UCSD-AML1 (cell line): ENCODE measurements around the gene INPP4B.
"Not testable (repeated sequence)": the region's sequence is repeated elsewhere in the genome, so short reads cannot be mapped to it uniquely, and the experiment has no call there.

ENCODE experiments used
- DNase-seq: peaks from one replicate; lab custom pipeline; 2025; ENCODE audit not compliant: unreplicated experiment; lab: John Stamatoyannopoulos, UW

INPP4B gene

GRCh38 chr4:142690406-142691163 is 155.5 kb downstream of the INPP4B start:
- no peak for DNase-seq

DNA sequence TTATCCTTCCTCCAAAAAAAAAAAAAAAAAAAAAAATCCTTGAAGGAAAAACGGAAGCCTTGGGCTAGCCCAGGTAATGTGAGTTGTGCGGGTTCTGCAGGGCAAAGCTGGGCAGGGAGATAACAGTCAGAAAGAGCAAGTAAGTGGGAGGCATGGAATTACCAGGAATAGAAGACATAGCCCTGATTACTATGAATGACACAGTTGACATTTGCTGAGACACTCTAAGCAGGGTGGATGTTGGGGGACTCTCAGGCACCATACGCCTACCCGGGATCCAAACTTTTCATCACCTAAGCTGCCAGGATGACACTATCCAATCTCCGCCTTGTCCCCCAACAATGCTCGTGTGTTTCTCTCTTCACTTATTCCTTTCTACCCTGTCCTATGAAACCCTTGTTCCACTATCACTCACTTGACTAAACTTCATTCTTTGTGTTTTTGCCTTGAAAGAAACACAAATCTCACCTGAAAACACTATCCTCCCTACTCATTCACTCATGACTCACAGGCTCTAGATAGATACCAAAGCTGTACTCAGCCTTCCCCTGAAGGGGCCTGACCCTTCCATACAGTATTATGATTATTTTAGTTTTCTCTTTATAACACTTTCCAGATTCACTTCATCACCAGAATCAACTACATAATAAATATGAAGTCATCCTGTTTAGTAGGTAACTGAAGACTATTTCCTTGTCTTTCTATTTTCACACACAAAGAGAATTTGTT is 158.4 kb downstream of the INPP4B start:
- no peak for DNase-seq

- no peak for DNase-seq
Observed at GRCh38 chr4:142686081-142686480, 160.0 kb downstream of the INPP4B start.

DNA sequence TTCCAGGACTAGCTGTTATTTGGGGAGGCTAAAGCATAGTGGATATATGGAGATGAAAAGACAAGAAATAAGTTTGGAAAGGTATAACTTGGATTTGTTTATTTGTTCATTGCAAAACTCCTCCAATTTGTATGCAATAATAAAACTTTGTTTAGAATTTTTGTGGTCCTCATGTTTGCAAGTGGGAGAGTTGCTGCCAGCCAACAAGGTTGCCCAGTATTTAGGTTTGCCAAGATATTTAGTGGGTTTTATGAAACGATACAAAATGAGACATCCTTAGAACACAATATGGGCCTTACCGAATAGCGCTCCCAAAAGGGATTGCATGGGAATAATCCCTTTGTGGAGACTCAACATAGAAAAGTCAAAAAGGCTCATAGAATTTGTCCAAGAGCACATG is 162.1 kb downstream of the INPP4B start:
- DNase-seq: no peak

DNA sequence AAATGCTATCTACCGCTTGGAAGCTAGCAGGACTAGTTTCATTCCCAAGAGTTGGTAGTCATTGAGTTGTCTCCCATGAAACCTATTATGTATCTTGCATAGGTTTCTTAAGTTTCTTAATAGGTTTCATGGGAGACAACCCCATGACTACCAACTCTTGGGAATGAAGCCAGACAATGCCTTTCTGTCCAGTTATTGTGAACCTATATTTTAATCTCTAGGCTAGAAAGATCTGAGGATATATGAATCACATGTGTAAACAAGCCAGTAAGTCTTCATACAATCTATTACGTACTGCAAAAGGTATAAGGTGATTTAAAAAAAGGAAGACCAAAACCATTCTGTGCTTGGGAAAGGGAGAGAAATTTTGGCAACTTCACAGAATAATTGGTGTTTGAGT is 162.6 kb downstream of the INPP4B start:
- DNase-seq: no peak

DNA sequence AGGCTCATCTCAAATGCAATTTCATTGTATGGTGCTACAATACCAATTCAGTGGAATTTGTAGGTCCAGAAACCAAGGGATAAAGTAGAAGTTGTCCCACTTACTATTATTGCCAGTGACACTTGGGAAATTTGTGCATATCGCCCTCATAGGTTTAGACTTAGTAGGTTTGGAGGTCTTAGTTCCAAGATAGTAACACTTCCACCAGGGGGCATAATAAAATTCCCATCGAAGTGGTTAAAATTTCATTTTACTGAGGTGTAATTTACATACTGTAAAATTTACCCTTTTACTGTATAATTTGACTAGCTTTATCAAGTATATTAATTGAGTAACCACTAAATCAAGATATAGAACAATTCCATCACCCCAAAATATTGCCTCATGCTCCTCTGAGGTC is 174.6 kb downstream of the INPP4B start:
- DNase-seq: no peak

DNA sequence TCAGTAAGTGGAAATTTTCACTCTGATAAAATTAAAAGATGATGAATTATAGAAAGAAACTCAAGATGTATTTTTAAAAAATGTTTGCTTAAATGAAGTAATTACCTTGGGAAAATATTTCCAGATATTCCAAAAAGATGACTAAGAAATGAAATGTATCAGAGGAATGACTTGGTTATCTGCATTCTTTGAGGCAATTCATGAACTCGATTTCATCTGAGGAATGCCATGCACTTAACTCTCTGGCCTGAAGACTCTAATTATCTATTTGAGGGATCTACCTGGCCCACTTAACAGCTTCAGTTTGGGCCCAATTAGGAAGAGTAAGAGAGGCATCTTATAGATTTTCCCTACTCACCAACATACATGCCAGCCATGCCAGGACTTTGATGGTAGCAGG is 182.3 kb downstream of the INPP4B start:
- no peak for DNase-seq

- DNase-seq: no peak
Observed at GRCh38 chr4:142660728-142661127, 185.4 kb downstream of the INPP4B start.

- DNase-seq: peak; percentile 12
Observed at GRCh38 chr4:142656178-142656577, 189.9 kb downstream of the INPP4B start.

DNA sequence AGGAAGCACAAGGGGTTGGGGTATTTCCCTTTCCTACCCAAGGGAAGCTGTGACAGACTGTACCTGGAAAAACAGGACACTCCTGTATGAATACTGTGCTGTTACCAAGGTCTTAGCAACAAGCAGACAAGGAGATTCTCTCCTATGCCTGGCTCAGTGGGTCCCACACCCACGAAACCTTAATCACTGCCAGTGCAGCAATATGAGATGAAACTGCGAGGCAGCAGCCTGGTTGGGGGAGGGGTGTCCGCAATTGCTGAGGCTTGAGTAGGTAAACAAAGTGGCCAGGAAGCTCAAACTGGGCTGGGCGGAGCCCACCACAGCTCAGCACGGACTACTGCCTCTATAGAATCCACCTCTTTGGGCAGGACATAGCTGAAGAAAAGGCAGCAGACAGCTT is 197.7 kb downstream of the INPP4B start:
- no peak for DNase-seq

GRCh38 chr4:142645475-142646108 is 200.5 kb downstream of the INPP4B start:
- peak; percentile 48 for DNase-seq

DNA sequence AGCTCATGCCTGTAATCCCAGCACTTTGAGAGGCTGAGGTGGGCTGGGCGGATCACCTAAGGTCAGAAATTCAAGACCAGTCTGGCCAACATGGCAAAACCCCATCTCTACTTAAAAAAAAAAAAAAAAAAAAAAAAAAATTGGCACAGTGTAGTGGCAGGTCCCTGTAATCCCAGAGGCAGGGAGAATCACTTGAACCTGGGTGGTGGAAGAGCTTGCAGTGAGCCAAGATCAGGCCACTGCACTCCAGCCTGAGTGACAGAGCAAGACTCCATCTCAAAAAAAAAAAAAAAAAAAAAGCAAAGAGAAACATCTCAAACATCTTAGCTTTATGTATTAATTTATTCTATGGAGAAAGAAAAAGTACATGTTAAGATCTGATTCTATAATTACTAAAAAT is 201.5 kb downstream of the INPP4B start:
- DNase-seq: not testable (repeated sequence)

GRCh38 chr4:142637614-142638013 is 208.5 kb downstream of the INPP4B start:
- DNase-seq: no peak

- no peak for DNase-seq
Observed at GRCh38 chr4:142631836-142632235, 214.3 kb downstream of the INPP4B start.

- DNase-seq: no peak
Observed at GRCh38 chr4:142615324-142615665, 230.8 kb downstream of the INPP4B start.

DNA sequence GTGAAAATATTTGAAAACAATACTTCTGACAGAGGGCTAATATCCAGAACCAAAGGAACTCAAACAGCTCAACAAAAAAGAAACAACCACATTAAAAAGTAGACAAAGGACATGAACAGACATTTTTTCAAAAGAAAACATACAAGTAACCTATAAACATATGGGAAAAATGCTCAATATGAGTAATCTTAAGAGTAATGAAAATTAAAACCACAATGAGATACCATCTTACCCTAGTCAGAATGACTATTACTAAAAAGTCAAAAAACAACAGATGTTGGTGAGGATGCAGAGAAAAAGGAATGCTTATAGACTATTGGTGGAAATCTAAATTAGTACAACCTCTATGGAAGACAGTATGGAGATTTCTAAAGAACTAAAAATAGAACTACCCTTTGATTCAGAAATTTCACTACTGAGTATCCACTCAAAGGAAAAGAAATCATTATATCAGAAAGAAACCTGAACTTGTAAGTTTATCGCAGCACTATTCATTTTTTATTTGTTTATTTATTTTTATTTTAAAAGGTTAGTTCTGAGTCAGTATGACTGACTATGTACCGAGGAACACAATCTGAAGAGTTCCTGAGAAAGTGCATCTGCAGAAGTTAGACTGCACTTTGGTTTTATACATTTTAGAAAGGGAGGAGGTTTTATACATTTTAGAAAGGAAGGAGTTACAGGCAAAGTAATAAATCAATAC is 231.3 kb downstream of the INPP4B start:
- no peak for DNase-seq

DNA sequence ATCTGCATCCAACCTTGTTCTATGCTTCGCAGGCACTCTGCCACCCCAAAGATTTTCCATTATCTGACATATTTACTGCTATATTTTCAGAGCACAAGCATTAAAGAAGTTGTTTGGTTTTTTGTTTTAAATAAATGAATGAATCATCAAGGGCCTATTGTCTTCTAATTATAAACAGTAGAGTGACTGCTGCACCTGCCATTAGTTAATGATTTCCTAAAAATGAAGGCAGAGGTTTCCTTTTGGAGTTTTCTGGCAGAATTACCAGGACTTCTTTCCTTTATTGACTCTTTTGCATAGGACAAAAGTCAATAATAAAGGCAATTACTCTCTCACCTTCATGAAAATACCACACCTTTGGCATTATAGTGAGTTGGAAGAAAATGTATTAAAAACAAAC is 238.1 kb downstream of the INPP4B start:
- no peak for DNase-seq

DNA sequence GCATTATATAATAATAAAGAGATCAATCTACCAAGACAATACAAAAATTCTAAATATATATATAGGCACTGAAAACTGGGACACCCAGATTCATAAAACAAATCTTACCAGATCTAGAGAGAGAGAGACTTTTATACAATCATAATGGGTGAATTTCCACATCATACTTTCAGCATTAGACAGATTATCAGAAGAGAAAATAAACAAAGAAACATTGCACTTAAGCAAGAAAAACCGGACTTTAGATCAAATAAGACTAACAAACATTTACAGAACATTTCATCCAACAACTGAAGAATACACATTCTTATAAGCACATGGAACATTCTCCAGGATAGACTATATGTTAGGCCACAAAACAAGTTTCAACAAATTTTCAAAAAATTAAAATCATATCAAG is 245.1 kb downstream of the INPP4B start:
- no peak for DNase-seq

DNA sequence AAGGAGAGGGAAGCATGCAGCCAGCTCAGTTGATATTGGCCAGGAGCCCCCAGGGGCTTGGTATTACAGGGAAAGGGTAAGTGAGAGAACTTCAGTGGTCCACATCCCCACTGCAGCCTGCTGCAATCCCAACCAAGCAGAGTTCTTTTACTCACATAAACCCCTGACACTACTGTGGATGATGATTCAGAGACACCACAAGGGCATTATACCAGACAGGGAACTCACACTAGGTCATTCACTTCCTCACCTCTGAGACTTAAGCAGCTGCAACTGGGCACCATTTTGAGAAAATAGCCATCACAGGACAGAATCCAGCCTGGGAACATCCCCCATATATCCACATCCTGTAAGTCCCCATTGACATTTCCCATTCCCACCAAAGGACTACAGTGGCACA is 248.0 kb downstream of the INPP4B start:
- DNase-seq: no peak

DNA sequence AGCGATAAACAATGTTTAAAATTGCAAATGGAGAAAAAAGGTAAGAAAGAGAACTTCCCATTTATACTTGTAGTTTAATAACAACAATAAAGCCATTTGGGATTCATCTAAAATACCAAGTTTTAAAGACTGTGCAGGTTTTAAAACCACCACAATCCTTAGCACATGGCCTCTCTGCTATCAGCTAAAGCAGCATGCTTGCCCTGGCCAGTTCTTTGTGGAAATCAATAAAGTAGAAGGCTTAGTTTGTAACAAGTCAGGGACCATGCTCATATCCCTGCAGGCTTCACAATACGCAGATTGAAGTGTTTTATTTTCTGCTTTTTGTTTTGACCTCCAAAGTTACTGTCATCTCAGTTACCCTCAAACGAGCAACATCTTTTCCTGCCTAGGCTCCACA is 249.5 kb downstream of the INPP4B start:
- DNase-seq: no peak

DNA sequence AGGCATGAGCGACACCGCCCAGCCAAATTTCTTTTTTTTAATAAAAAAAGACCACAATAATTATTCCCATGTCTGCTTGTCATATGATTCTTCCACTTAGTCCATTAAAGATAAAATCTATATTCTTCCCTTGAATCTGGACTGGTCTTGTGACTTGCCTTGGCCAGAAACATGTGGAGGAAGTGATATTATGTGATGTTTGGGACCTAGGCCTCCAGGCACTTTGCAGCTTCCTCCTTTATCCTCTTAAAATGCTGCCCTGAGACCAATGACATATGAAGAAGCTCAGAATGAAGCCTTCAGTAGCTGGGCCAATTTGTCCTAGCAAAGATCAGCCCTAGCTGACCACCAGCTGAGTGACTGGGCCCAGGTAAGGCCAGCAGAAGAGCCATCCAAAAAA is 250.0 kb downstream of the INPP4B start:
- DNase-seq: peak; percentile 13
